ENCODE results near the gene UTRN.

UTRN gene

DNA sequence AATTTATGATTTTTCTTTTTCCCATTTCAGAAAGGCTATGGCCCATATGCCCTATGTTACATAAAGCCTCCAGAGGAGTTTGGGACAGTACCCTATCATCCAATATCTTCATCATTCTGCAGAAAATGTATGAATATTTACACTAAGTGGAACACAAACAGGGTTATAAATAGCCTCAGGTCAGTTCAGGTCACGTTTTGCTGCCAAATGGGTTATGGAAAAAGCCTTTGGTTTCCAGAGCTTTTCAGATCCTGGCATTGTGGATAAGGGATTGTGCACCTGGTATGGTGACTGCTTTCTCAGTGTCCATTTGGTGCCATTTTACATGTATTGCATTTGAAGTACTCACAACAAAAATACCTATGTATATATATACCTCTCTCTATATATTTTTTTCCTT is 29.4 kb downstream of the UTRN start:
- no peak for FAIRE-seq

DNA sequence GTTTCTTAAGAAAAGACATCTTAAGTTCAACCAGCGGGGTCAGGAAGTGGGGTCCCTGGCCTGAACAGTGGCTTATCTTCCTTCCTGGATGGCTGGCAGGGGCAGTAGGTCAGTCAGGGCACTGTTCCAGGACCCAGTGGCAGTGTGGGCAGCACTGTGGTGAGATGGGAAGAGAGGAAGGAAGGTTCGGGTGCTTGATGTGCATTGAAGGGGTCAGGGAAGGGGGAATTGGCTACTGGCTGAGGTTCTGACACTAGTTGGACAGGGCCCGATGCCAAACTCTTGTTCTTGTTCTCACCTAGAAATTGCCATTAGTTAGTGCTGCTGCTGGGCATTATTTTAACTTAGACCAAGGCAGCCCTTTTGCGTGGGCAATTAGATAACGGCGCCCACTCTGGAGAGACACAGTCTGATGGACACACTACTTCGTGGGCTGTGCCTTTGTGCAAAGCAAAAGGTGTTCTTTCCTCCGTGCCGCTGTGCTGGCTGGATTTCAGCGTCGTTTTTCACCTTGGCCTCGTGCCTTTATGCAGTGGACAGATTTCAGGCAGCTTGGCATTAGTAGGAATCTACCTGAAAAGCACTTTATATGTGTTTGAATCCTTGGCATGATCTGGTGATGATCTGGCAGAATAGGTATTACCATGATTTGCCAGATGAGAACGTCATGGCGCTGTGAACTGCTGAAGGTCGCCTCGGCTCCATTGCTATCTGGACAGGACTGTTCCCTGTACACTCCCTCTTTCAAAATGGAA is 30.3 kb downstream of the UTRN start:
- no peak for FAIRE-seq

- no peak for FAIRE-seq
Observed at GRCh38 chr6:144315981-144316861, 31.1 kb downstream of the UTRN start.

GRCh38 chr6:144316862-144317195 is 31.7 kb downstream of the UTRN start:
- no peak for FAIRE-seq

DNA sequence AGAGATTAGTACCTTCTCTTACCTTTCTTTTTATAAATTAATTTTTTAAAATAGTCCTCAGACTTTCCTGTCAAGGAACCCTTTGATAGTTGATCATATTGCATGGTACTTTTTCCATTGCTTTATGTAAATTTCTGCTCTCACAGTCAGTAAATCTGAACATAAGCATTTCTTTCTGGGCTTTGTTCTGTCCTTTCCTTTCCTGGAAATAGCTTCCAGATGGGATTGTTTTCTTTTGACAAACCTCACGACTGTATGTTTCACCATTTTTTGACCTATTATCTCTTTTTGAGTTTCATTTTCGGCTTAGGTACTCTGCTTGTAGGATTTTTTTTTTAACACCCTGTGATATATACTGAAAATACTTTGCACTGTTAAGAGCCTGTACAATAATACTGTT is 32.6 kb downstream of the UTRN start:
- no peak for FAIRE-seq

GRCh38 chr6:144319211-144319610 is 34.1 kb downstream of the UTRN start:
- no peak for FAIRE-seq

DNA sequence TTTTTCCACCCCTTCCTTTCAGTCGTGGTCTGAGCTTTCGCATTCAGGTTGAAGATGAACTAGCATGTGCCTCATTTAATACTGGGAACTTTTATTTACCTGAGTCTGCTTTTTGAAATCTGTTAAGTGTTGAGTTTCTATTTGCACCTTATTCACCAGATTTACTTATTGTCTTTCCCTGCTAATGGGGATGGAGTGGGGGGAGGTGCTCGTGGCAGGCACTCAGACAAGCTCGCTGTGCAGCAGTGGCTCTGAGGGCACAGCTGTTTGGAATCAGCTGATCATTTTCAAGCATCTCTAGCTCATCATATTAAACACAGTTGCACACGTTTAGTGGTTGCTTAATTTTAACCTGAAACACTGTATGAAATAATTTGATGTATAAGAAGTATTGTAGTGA is 35.6 kb downstream of the UTRN start:
- FAIRE-seq = no peak

- FAIRE-seq = no peak
Observed at GRCh38 chr6:144321839-144322591, 36.9 kb downstream of the UTRN start.

DNA sequence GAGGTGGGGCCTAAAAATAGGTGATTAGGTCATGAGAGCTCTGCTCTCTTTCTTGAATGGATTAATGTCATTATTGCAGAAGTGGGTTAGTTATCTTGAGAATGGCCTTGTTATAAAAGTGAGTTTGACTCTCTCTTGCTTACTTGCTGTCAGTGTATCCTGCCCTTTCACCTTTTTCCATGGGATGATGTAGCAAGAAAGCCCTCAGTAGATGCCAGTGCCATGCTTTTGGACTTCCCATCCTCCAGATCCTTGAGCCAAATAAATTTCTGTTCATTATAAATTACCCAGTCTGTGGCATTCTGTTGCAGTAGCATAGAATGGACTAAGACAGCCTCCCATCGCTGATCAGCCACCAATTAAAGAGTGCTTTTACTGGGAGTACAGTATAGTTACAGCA is 40.1 kb downstream of the UTRN start:
- FAIRE-seq = no peak

DNA sequence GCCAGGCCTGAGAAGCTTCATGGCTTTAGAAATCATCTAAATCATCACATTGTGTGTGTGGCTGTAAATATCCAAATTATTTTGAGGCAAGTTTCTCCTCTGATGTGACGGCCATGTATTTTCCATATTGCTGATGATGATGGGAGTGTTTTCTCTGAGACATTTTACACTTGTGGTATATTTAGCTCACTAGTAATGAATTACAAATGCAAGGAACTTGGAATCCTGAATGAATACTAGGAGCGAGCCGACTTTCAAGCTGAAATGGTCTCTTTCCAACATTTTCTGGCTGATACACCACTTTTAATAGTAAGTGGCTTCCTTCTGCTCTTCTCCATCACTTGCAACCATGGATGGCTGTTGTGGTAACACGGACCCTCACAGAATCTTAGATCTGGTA is 41.3 kb downstream of the UTRN start:
- FAIRE-seq = no peak

DNA sequence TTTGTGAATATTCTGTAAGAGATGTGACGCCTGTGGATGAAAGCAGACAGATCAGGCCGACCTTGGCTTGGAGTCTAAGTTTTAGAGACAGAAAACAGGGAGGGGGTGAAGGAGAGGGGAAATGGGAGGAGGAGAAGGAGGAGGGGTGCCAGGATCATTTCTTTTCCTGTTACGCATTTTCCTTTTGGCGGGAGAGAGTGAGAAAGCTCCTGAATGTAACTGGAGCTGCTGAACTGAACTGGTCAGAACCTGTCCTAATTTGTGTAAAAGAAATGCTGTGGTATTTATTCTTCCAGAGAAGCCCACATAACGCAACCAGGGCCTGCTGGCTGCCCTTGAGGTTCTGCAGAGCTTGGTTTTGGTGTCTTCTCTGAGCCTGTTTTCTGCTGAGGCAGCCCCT is 41.9 kb downstream of the UTRN start:
- FAIRE-seq = no peak

DNA sequence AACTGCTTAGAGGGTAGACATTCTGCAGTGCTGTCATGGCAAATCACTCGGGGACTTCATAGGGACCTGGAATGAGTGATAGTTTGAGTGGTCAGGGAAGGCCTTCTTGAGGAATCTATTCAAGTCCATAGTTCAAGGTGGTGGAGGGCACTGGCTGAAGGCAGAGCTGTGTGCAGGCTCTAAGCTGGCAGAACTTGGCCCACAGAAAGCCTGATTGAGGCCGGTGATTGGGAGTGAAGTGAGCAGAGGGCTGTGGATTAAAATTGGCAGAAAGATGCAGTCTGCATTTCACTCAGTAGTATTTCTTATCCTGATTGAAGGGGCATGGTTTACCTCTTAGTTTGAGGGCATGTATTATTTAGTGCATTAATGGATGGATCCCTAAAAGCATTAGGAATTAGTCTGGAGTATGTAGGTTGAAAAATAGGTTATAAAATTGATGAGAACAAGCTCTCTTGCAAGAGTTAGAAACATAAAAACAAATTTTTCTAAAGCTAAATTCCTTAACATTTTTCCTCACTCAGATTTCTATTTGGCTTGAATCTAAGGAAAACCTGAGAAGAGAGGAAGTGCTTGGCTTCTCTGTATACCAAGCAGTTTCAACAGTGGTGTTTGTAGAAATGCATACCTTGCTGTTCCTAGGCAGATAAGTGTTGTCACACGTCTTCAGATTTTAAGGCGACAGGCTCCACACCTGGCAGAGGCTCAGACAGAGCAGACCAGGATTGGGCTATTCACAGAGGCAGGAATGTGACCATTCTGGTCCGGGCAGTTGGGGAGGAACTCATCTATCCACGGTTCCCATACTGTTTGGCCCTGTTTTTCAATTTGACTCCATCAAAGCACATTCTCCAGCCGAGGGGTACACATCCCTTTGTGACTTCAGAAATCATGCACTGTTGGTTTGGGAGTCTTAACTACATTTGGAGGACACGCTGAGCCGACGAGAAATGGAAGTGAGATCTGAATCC is 45.2 kb downstream of the UTRN start:
- FAIRE-seq = no peak

DNA sequence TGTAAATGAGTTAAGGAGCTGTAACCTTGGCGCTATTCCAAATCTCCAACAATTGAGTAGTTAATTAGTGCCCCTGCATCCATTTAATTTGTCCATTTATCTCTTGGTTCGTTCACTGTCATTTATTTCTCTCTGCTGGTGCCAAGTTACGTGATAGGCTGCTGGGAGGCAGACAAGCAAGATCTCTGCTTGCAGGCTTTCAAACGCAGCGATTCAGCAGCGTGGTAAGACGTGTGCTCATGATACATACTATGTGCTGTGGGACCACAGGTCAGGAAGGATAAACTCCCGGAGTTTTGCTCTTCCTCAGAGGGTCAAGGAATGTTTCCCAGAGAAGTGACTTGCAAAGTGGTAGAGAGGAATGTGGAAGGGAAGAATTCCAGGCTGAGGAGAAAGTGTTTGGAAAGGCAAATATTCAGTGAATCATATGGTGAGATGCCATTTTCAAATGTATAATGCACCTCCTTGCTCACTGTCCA is 46.4 kb downstream of the UTRN start:
- no peak for FAIRE-seq

- FAIRE-seq = no peak
Observed at GRCh38 chr6:144332177-144332576, 47.0 kb downstream of the UTRN start.

GRCh38 chr6:144334150-144334708 is 49.1 kb downstream of the UTRN start:
- FAIRE-seq = no peak

Measured in G401.6 (cell line).